GM18520 (cell line): ENCODE results near the gene VWA2.

Source experiments
- ATAC-seq: cut with Tn5 transposase; IDR thresholded peaks from one replicate; pipeline ENCODE4 v1.9.1; 2021; ENCODE audit not compliant: unreplicated experiment

The VWA2 gene

DNA sequence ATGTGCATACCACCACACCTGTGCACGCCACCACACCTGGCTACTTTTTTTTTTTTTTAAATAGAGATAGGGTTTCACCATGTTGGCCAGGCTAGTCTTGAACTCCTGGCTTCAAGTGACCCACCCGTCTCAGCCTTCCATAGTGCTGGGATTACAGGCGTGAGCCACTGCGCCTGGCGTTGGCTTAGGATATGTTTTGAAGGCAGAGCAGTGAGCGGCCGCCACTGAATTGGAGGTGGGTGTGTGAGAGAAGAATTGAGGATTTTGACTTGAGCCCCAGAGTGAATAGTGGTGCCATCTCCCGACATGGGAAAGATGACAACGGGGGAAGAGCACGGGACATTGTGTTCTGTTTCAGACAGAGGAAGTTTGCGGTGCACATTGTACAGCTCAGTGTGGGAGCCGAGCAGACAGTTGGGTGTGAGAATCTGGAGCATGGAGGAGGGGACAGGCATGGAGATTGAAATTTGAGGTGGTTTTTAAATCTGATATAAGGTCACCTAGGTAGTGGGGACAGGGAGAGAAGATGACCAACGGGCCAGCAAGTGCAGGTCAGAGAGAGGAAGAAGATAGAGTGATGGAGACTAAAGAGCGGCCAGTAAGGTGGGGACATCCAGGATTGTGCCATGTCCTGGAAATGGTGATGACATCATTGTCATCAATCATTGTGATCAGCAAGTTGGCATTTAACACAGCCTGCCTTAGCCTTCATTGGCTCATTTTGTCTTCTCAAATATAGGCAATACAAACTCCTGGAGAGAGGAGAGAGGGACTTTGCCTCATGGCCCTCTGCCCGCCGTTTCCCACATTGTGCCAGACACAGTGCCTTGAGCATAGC lies 35.8 kb downstream of the VWA2 start:
- no peak for ATAC-seq

DNA sequence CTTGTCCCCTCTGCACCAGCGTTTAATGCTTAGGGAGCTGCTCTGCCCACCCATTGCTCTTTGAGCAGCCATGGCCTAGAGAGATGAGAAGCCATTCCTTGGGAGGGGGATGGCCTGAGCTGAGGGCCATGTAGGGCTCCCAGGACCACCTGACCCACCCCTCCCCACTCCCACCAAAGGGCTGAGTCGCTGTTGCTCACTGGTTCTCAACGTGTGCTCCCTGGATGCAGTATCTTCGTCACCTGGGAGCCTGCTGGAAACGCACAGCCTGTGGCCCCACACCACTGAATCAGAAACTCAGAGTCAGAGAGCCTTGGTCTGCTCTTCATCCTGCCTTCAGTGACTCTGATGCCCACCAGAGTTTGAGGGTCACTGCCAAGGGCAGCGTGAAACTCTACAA lies 37.0 kb downstream of the VWA2 start:
- ATAC-seq = no peak

DNA sequence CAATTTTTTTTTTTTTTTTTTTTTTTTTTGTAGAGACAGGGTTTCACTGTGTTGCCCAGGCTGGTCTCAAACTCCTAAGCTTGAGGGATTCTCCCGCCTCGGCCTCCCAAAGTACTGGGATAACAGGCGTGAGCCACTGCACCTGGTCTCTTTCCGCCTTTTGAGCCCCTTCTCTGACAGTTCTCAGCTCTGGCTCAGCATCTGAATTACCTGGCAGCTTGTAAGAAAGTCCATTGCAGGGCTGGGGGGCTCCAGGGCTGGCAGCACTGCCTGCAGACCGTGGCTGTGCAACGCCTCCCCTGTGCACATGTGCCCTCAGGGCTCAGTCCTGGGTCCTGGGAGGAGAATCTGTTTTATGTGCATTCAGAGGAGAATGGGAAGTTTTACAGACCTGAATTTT lies 37.6 kb downstream of the VWA2 start:
- no peak for ATAC-seq

DNA sequence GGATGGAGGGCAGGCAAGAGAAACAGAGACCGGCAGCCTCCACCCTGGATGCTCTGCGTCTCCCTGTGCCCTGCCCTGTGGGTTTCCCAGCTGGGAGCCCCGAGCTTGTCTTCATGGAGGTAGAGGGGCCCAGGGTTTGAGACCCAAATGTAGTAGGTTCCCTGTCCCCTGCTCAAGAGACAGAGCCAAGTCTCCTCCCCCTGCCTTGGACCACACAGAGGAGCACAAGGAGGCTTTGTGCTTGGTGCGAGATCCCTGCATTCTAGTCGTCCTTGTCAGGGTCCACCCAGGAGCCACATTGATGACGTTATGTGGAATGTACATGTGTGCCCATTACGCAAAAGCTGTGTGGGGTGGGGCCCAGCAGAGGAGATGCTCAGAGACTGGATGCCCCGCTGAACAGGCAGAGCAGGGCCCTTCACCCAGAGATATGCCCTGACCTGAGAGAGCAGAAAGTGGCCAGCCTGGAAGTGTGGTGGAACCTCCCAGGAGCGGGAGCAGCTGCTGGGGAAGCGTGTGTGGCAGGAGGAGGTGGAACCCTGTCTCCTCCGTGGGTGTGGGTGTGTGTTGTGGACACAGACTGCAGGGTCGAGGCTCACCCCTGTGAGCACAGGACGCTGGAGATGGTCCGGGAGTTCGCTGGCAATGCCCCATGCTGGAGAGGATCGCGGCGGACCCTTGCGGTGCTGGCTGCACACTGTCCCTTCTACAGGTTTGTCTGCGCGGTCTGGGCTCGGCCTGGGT lies 39.3 kb downstream of the VWA2 start:
- ATAC-seq = no peak

DNA sequence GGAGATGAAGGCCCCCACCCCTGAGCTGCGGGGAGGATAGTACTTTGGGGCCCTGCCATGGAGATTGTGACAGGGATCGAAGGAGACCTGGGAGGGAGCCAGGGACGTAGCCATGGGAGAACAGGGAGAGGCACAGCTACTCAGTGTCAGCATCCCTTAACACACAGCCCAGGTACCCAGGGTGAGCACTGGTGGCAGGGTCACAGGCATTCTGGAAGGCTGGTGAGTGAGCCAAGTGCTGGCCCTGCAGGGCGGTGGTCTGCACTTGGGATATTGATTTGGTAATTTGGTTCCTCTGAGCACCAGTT lies 39.8 kb downstream of the VWA2 start:
- ATAC-seq = no peak

DNA sequence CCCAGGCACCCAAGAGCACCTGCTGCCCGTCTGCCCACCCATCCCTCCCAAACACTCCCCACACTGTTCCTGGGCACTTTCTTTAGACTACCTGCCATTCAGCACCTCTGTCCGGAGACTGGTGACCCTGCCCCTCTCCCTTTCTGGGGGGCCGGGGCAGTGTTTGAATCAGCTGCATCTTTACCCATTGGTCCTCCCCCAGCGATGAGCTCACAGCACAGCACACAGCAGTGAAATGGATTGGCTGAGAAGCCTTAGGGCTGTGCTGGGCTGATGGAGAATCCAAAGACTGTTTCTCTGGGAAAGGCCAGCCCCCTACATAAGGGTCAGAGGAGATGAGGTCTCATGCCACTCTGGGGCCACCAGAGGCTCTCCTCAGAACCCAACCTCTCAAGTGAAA lies 40.2 kb downstream of the VWA2 start:
- no peak for ATAC-seq

DNA sequence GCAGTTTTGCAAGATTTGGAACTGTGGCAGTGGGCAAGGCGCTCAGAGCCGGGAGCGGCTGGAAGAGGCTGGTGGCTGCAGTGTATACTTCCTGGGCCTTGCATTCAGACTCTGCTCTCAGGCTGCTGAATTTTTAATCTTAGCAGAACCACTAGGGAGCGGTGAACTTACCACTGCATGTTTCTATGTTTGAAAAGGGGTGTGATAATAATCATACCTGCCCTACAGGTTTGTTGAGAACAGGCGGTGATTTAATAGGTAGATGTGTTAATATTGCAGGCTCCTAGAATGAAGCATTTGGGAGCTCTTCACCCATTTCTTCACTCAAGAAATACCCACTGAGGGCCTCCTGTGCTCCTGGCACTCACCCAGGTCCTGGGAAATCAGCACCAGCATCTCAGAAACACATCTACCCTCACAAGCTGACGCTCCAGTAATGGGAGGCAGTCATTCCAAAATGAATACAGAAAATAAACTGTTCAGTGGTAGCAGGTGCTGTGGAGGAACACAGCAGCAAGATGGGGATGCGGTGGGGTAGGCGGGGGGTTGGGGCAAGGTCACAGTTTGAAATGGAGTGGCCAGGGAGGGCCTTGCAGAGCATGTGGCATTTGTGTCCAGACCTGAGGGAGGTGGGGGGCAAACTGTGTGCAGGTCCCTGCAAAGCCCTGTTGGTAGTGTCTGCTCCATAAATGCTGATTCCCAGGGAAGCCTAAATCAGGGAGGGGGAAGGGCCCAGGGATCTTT lies 41.0 kb downstream of the VWA2 start:
- no peak for ATAC-seq

DNA sequence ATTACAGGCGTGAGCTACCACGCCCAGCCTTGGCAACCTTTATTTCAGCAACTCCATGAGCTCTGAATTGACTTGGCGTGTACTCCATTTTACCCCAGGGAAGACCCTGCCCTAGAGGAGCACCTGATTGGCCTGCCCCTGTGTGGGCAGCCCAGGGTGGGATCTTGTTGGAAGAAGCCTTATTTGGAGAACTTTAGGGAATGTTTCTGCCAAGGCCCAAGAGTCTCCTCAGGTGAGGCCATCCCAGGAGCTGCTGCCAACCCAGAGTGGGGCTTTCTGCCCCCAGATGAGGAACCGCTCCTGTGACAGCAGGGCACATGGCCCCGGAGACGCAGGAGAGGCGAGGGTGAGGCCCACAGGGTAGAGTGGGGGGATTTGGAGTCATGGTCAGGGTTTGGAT lies 42.0 kb downstream of the VWA2 start:
- no peak for ATAC-seq

DNA sequence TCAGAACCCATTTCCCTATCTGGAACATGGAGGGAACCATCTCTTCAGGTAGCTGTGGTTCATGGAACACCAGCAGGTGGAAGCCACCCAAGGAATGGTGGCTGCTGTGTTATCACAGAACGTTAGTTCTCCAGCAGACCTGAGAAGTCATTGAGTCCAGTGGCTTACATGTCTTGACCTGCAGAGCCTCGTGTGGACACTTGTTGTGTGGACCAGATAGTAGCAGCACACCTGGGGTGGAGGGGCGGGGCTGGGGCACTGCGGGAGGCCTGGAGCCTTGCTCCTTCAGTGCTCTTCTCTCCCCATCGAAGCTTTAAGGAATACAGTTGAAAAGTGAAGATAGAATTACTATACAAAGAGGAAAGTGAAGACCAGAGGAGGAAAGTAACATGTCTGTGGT lies 42.4 kb downstream of the VWA2 start:
- no peak for ATAC-seq

DNA sequence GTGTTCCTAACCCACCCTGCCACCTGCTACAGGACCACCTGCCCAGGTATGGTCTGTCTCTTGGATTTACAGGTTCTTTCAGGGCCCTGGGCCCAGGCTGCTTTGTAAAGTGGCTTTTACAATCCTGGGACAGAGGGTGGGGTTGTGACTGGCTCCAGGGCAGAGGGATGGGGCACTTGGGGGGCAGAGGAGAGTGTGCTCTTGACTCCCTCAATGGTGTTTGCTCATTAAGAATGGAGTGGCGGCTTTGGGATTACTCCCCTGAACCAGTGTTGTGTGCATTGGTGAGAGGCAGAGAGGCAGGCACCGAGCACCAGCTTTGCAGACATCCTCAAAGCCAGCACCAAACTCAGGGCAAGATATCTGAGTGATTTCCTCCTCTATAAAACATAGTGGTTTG lies 43.5 kb downstream of the VWA2 start:
- no peak for ATAC-seq

DNA sequence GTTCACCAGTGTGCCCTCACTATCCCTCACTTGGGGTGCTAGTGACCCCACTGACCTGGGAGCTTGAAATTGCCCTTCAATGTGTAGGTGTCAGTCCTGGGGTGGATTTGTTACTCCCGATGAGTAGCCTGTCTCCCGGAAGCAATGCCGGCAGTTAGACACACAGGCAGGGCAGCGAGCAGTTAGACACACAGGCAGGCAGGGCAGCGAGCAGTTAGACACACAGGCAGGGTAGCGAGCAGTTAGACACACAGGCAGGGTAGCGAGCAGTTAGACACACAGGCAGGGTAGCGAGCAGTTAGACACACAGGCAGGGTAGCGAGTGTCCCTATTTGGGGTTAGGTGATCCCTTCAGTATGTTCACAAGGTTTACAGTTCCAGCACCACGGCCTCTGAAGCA lies 44.0 kb downstream of the VWA2 start:
- ATAC-seq = no peak

DNA sequence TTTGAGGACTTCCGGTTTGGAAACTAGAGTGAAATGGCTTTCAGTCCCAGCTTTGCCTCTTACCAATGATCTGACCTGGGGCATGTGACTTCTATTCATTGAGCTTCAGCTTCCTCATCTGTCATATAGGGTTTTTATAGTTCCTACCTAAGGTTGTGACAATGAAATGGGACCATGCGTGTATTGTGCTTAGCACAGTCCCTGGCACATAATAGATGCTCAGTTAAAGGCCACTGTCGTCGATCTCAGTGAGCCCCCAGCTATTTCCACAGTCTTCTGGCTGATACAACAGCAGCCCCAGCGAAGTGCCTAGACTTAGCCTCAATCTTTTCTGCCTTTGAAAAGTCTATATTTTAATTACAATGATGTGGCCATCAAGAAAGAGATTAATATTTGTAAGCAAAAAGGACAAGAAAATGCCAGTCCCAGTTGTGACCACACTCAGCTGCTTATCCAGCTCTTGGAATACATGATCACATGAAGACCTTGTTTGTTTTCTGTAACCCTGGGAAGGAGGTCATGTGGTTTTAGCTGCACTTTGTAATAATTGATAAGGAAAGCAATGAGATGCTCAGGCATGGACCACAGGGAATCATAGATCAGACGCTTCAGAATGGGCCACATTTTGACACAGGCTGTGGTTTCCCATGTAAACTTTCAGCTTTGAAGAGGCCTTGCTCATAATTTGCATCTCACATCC lies 44.6 kb downstream of the VWA2 start:
- no peak for ATAC-seq

DNA sequence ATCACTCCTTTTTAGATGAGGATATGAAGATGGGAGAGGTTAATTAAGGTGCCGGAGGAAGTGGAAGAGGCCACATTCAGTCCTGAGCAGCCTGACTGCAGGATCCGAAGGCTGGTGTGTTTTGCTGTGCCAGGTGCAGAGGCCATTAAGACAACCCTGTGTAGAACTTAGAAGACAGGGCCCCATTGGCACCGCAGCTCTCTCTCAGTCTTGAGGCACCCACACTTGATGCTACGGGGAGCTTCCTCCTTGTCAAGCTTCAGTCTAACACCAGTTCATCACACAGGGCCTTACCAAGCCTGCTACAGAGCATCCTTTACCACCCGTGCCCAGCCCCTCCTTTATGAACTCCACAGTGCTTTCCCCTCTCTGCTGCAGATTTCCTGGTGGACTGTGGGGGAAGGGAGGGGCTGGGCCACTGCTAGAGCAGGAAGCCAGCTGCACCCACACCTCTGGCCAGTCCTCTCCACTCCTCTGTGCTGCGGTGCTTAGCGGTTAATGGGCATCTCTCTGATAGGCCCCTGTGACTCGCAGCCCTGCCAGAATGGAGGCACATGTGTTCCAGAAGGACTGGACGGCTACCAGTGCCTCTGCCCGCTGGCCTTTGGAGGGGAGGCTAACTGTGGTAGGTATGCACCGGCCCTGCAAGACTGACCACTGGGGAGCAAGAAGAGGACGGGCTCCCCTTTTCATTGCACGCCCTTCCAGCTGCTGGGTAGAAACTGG lies 45.5 kb downstream of the VWA2 start:
- no peak for ATAC-seq

DNA sequence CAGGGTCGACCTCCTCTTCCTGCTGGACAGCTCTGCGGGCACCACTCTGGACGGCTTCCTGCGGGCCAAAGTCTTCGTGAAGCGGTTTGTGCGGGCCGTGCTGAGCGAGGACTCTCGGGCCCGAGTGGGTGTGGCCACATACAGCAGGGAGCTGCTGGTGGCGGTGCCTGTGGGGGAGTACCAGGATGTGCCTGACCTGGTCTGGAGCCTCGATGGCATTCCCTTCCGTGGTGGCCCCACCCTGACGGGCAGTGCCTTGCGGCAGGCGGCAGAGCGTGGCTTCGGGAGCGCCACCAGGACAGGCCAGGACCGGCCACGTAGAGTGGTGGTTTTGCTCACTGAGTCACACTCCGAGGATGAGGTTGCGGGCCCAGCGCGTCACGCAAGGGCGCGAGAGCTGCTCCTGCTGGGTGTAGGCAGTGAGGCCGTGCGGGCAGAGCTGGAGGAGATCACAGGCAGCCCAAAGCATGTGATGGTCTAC lies 46.9 kb downstream of the VWA2 start:
- ATAC-seq = no peak

DNA sequence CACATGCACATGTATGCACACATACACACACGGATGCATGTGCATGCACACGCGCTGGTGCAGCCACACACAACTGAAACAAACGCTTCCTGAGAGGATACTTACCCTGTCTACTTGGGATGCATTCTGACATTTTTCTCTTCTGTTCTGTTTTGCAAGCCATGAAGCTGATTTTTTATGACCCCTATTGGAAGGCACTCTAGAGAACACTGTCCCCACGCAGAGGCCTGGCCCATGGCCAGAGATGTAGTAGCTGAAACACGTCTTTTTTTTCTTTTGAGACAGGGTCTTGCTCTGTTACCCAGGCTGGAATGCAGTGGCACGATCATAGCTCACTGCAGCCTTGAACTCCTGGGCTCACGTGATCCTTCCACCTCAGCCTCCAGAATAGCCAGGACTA lies 47.9 kb downstream of the VWA2 start:
- ATAC-seq = no peak

DNA sequence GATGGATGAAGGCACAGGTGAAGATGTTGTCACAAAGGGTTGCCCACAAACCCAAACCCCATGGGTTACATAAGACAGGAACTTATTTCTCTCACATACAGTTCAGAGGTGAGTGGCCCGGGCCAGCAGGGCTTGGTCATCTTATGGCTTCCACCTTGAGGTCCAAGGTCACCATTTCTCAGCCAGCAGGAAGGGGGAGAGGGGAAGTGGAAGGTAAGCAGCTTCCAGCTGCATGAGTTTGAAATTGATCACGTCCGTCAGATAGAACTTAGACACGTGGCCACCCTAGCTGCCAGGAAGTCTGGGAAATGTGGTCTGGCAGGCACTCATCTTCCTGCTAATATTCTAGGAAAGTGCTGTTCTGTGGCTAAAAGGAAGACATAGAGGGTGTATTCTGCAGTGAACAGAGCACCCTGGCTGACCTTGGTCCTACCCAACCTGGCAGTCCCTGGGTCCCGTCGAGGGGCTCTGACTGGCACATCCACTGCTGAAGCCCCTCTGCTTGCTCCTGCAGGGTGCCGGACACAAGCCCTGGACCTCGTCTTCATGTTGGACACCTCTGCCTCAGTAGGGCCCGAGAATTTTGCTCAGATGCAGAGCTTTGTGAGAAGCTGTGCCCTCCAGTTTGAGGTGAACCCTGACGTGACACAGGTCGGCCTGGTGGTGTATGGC lies 49.5 kb downstream of the VWA2 start:
- ATAC-seq = no peak

DNA sequence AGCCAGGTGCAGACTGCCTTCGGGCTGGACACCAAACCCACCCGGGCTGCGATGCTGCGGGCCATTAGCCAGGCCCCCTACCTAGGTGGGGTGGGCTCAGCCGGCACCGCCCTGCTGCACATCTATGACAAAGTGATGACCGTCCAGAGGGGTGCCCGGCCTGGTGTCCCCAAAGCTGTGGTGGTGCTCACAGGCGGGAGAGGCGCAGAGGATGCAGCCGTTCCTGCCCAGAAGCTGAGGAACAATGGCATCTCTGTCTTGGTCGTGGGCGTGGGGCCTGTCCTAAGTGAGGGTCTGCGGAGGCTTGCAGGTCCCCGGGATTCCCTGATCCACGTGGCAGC lies 50.0 kb downstream of the VWA2 start:
- no peak for ATAC-seq

DNA sequence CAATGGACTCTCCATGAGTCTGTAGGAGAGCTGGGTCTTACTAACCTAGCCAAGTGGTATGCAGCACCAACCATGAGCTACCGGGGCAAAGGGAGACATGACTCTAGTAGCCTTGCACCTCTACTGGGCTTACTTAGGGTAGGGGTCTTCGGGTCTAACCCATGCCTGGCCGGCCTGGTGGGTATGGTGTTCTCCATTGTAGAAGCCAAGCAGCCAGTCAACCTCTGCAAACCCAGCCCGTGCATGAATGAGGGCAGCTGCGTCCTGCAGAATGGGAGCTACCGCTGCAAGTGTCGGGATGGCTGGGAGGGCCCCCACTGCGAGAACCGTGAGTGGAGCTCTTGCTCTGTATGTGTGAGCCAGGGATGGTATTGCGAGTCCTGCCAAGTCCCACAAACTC lies 51.0 kb downstream of the VWA2 start:
- no peak for ATAC-seq

DNA sequence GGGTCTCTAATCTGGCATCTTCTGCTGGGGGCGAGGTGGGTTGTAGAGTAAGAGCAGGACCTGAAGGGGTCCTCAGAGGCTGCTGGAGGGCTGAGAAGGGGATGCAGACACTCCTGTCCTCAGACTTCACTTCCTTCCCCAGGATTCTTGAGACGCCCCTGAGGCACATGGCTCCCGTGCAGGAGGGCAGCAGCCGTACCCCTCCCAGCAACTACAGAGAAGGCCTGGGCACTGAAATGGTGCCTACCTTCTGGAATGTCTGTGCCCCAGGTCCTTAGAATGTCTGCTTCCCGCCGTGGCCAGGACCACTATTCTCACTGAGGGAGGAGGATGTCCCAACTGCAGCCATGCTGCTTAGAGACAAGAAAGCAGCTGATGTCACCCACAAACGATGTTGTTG lies 52.0 kb downstream of the VWA2 start:
- no peak for ATAC-seq

DNA sequence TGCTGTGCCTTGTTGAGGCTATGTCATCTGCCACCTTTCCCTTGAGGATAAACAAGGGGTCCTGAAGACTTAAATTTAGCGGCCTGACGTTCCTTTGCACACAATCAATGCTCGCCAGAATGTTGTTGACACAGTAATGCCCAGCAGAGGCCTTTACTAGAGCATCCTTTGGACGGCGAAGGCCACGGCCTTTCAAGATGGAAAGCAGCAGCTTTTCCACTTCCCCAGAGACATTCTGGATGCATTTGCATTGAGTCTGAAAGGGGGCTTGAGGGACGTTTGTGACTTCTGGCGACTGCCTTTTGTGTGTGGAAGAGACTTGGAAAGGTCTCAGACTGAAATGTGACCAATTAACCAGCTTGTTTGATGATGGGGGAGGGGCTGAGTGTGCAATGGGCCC lies 52.5 kb downstream of the VWA2 start:
- no peak for ATAC-seq
